GM12878 (cell line): ENCODE results near the gene DDX42. TPM values are rescaled to one million over a fixed set of nuclear protein-coding genes. Genes with fewer than 3 reads are reported as not detected.

Experiments
- BMI1 ChIP-seq: fragments of 450-650 bp; IDR thresholded peaks from 2 replicates; pipeline ENCODE4 v1.6.1; 2016; ENCODE audit warnings: mild to moderate bottlenecking, moderate library complexity, borderline replicate concordance
- BRCA1 ChIP-seq: IDR thresholded peaks from 2 replicates; pipeline ENCODE4 v1.6.1; 2011; ENCODE audit warnings: low read depth, low read length, improper control_type of control experiment
- DPF2 ChIP-seq: fragments of 450-650 bp; IDR thresholded peaks from 2 replicates; pipeline ENCODE4 v1.6.1; 2017; ENCODE audit warnings: mild to moderate bottlenecking
- E4F1 ChIP-seq: fragments of 450-650 bp; IDR thresholded peaks from 2 replicates; pipeline ENCODE4 v1.6.1; 2018; ENCODE audit warnings: borderline replicate concordance, mild to moderate bottlenecking; ENCODE audit not compliant: partially characterized antibody
- EGR1 ChIP-seq, 2 experiments: IDR thresholded peaks; 1 replicate in 1 of 2; 2 replicates in 1 of 2; pipeline ENCODE4 v1.6.1; 2011 to 2012; ENCODE audit warnings: low read depth in 2 of 2, low read length in 2 of 2, borderline replicate concordance in 1 of 2, mild to moderate bottlenecking in 1 of 2, moderate library complexity in 1 of 2
- HSF1 ChIP-seq: fragments of 150-350 bp; IDR thresholded peaks from 2 replicates; pipeline ENCODE4 v1.6.1; 2014; ENCODE audit warnings: mild to moderate bottlenecking, low read depth, low read length
- KAT2A ChIP-seq: conservative IDR thresholded peaks from 2 replicates; pipeline ENCODE4 v1.6.1; 2011; ENCODE audit warnings: low read depth, low read length; ENCODE audit not compliant: control insufficient read depth
- MAX ChIP-seq: IDR thresholded peaks from 2 replicates; pipeline ENCODE4 v1.6.1; 2012; ENCODE audit warnings: low read depth, low read length, improper control_type of control experiment
- MEF2A ChIP-seq: IDR thresholded peaks from 2 replicates; pipeline ENCODE4 v1.6.1; 2011; ENCODE audit warnings: low read depth, mild to moderate bottlenecking, low read length, moderate library complexity; ENCODE audit not compliant: insufficient read depth
- MEF2B ChIP-seq: fragments of 450-650 bp; IDR thresholded peaks from 2 replicates; pipeline ENCODE4 v1.6.1; 2018; ENCODE audit warnings: mild to moderate bottlenecking, moderate library complexity; ENCODE audit not compliant: partially characterized antibody, poor library complexity, severe bottlenecking
- NFXL1 ChIP-seq: fragments of 450-650 bp; IDR thresholded peaks from 2 replicates; pipeline ENCODE4 v1.6.1; 2017; ENCODE audit warnings: antibody characterized with exemption, mild to moderate bottlenecking, borderline replicate concordance
- PML ChIP-seq: IDR thresholded peaks from 2 replicates; pipeline ENCODE4 v1.6.1; 2012; ENCODE audit warnings: low read length, inconsistent platforms
- PRDM15 ChIP-seq: fragments of 450-650 bp; formaldehyde crosslinking; IDR thresholded peaks from 2 replicates; pipeline ENCODE4 v1.4.0; 2020; ENCODE audit warnings: mild to moderate bottlenecking, moderate library complexity
- RELA ChIP-seq: fragments of 450-650 bp; IDR thresholded peaks from 2 replicates; pipeline ENCODE4 v1.8.0; 2014; ENCODE audit warnings: borderline replicate concordance; ENCODE audit not compliant: partially characterized antibody
- SP1 ChIP-seq: IDR thresholded peaks from one replicate; pipeline ENCODE4 v1.6.1; 2011; ENCODE audit warnings: low read depth, low read length
- SRF ChIP-seq, 2 experiments: IDR thresholded peaks; 2 replicates each; pipeline ENCODE4 v1.6.1; 2011; ENCODE audit warnings: low read depth in 2 of 2, low read length in 2 of 2, mild to moderate bottlenecking in 1 of 2, moderate library complexity in 1 of 2
- USF1 ChIP-seq: IDR thresholded peaks from 2 replicates; pipeline ENCODE4 v1.6.1; 2011; ENCODE audit warnings: borderline replicate concordance, low read depth, mild to moderate bottlenecking, moderate library complexity, mixed read lengths, low read length; ENCODE audit not compliant: insufficient read depth; ENCODE audit errors: extremely low read length
- WRNIP1 ChIP-seq: IDR thresholded peaks from 2 replicates; pipeline ENCODE4 v1.6.1; 2011; ENCODE audit warnings: low read depth, low read length, improper control_type of control experiment, borderline replicate concordance
- YBX1 ChIP-seq: fragments of 450-650 bp; IDR thresholded peaks from 2 replicates; pipeline ENCODE4 v1.6.1; 2016; ENCODE audit warnings: antibody characterized with exemption
- polyA plus RNA-seq, 11 experiments: library from polyadenylated mRNA; depleted of rRNA in 4 of 11; unstranded in 6 of 11; stranded (reverse) in 5 of 11; fragments of >200 nt; fragmentation: Nextera tagmentation in 4 of 11; fragmentation: Illumina TruSeq in 1 of 11; extraction: Ambion mirVana in 4 of 11; extraction: Trizol in 1 of 11; gene quantifications; 1 replicate in 1 of 11; 2 replicates in 10 of 11; pipeline versions ENCODE4 v1.2.1 to v1.2.3, GENCODE V29; 2011 to 2016; ENCODE audit warnings: inconsistent platforms in 2 of 11, missing spikeins in 2 of 11, low read depth in 1 of 11
- total RNA-seq, 4 experiments: library from RNA; depleted of rRNA in 3 of 4; stranded (reverse); fragments of >200 nt in 3 of 4; fragmentation: Illumina TruSeq in 1 of 4; extraction: Trizol in 1 of 4; gene quantifications; 2 replicates each; pipeline versions ENCODE4 v1.2.1 to v1.2.3, GENCODE V29; 2013 to 2021

The DDX42 gene
- total and polyA plus RNA-seq, 10 of the 15 experiments (the other 5 are each of a cell fraction or from before 2014, with no cell fraction given), result 14.6 to 147 (median 65.3) TPM

- TF ChIP-seq HSF1 (no peak), NFXL1 (no peak), MEF2B (no peak), EGR1 (IDR thresholded peaks at IDR 0.05; ENCODE audit: borderline replicate concordance in 1 of 2, low read depth in 2 of 2, low read length in 2 of 2) (peak; percentile 7 to 95; a peak in 1 of 3 replicates), SP1 (no peak), RELA (peak; percentile 86), BMI1 (no peak), PML (peak; percentile 96), BRCA1 (no peak), PRDM15 (no peak), USF1 (no peak), KAT2A (no peak), DPF2 (peak; percentile 61; the same call in 1 of the 2 replicates), MAX (no peak; the same call in 1 of the 2 replicates), E4F1 (peak; percentile 34), MEF2A (no peak), SRF (IDR thresholded peaks at IDR 0.05; ENCODE audit: low read depth in 2 of 2, low read length in 2 of 2) (no peak), YBX1 (no peak), WRNIP1 (no peak)
Observed at GRCh38 chr17:63827002-63827800, 53.2 kb downstream of the DDX42 start, which contains the start of the genes FTSJ3 and PSMC5 (continued).
